NCI-H2107 treated with DMSO at 0.1 percent for 48 hours (cell line): ENCODE measurements around the gene C11orf21.

ENCODE experiments used
- DNase-seq: peaks from one replicate; lab custom pipeline; 2025; ENCODE audit not compliant: unreplicated experiment; lab: John Stamatoyannopoulos, UW

The C11orf21 gene

GRCh38 chr11:2262301-2263070, 39.2 kb downstream of the C11orf21 start:
- no peak for DNase-seq

- no peak for DNase-seq
These were observed 40.1 kb downstream of the C11orf21 start for GRCh38 chr11:2261436-2262230.

GRCh38 chr11:2260491-2261364, 41.0 kb downstream of the C11orf21 start:
- DNase-seq, result no peak

GRCh38 chr11:2259897-2260451, 41.7 kb downstream of the C11orf21 start:
- DNase-seq, result no peak

- DNase-seq, result no peak
These were observed 42.3 kb downstream of the C11orf21 start for GRCh38 chr11:2259466-2259830.

- DNase-seq, result no peak
These were observed 42.9 kb downstream of the C11orf21 start for GRCh38 chr11:2258501-2259465.

- DNase-seq, result no peak
These were observed 44.6 kb downstream of the C11orf21 start for GRCh38 chr11:2256951-2257700.

GRCh38 chr11:2256293-2256913, 45.3 kb downstream of the C11orf21 start:
- DNase-seq, result no peak

GRCh38 chr11:2252018-2252417, 49.7 kb downstream of the C11orf21 start:
- no peak for DNase-seq

GRCh38 chr11:2251138-2251537, 50.6 kb downstream of the C11orf21 start:
- no peak for DNase-seq

GRCh38 chr11:2250485-2250884, 51.2 kb downstream of the C11orf21 start:
- DNase-seq, result no peak

GRCh38 chr11:2250041-2250440, 51.7 kb downstream of the C11orf21 start:
- no peak for DNase-seq

- DNase-seq, result no peak
These were observed 52.4 kb downstream of the C11orf21 start for GRCh38 chr11:2249189-2249916.

- no peak for DNase-seq
These were observed 53.0 kb downstream of the C11orf21 start for GRCh38 chr11:2248762-2249161.

- no peak for DNase-seq
These were observed 53.5 kb downstream of the C11orf21 start for GRCh38 chr11:2248242-2248641.

- no peak for DNase-seq
These were observed 54.2 kb downstream of the C11orf21 start for GRCh38 chr11:2247496-2247895.
